Measurements from ENCODE around the gene CD2.
A peak's percentile ranks its signal among the peaks of the same experiment; 100 is the strongest.

The CD2 gene

GRCh38 chr1:116806245-116806644 lies 52.0 kb downstream of the CD2 start:
- Histone ChIP-seq H3K36me3 (replicated peaks; ENCODE audit: insufficient read depth, low read length) (no peaks in the 10 kb centered on the region), H3K4me1 (ENCODE audit: low read length) (peaks cover 14% of the 10 kb centered on the region), H2AFZ (ENCODE audit: low read length) (no peak overlapping the region), H3K4me2 (ENCODE audit: low read depth, low read length) (peak overlapping the region; percentile 27; the same call in 1 of the 2 replicates), H3F3A (ENCODE audit: insufficient read depth, low read length) (peaks cover 13% of the 10 kb centered on the region; the same call in 1 of the 2 replicates), H3K9me3 (replicated peaks; ENCODE audit: insufficient read depth, low read length) (no peaks in the 10 kb centered on the region), H3K27me3 (replicated peaks; ENCODE audit: insufficient read depth, low read length) (no peaks in the 10 kb centered on the region), H3K4me3 (ENCODE audit: low read length) (no peak overlapping the region), H3K27ac (ENCODE audit: low read length) (peak overlapping the region; percentile 50; the same call in 1 of the 2 replicates), H3K9ac (ENCODE audit: low read length) (no peak overlapping the region), H3K9me2 (replicated peaks; ENCODE audit: insufficient read depth, low read length) (no peaks in the 10 kb centered on the region), H3K79me2 (ENCODE audit: low read length) (no peaks in the 10 kb centered on the region), H4K20me1 (ENCODE audit: insufficient read depth, low read length) (no peaks in the 10 kb centered on the region)
- TF ChIP-seq EZH2 (optimal IDR thresholded peaks at IDR 0.05; ENCODE audit: low read depth, low read length) (no peak), CTCF (IDR thresholded peaks at IDR 0.05; ENCODE audit: low read length) (no peak), EZH2phosphoT487 (IDR thresholded peaks at IDR 0.05; ENCODE audit: low read length) (no peak)
- DNase-seq = peak; percentile 69

- no peak overlapping the region for H3K4me3 ChIP-seq (ENCODE audit: low read length)
- no peaks in the 10 kb centered on the region for H3K27me3 ChIP-seq (replicated peaks; ENCODE audit: insufficient read depth, low read length)
- H3K36me3 ChIP-seq (replicated peaks; ENCODE audit: insufficient read depth, low read length) = no peaks in the 10 kb centered on the region
- no peaks in the 10 kb centered on the region for H3K9me2 ChIP-seq (replicated peaks; ENCODE audit: insufficient read depth, low read length)
- no peaks in the 10 kb centered on the region for H4K20me1 ChIP-seq (ENCODE audit: insufficient read depth, low read length)
- H3F3A ChIP-seq (ENCODE audit: insufficient read depth, low read length) = peaks cover 13% of the 10 kb centered on the region; the same call in 1 of the 2 replicates
- TF ChIP-seq EZH2phosphoT487 (IDR thresholded peaks at IDR 0.05; ENCODE audit: low read length) = no peak
- TF ChIP-seq CTCF (IDR thresholded peaks at IDR 0.05; ENCODE audit: low read length) = no peak
- no peak for TF ChIP-seq EZH2 (optimal IDR thresholded peaks at IDR 0.05; ENCODE audit: low read depth, low read length)
- no peak overlapping the region for H3K9ac ChIP-seq (ENCODE audit: low read length)
- peak overlapping the region; percentile 27; the same call in 1 of the 2 replicates for H3K4me2 ChIP-seq (ENCODE audit: low read depth, low read length)
- H2AFZ ChIP-seq (ENCODE audit: low read length) = no peak overlapping the region
- no peaks in the 10 kb centered on the region for H3K9me3 ChIP-seq (replicated peaks; ENCODE audit: insufficient read depth, low read length)
- DNase-seq = no peak
- H3K4me1 ChIP-seq (ENCODE audit: low read length) = peaks cover 14% of the 10 kb centered on the region
- H3K79me2 ChIP-seq (ENCODE audit: low read length) = no peaks in the 10 kb centered on the region
- H3K27ac ChIP-seq (ENCODE audit: low read length) = peak overlapping the region; percentile 50; the same call in 1 of the 2 replicates
Measured at GRCh38 chr1:116806671-116807070, 52.4 kb downstream of the CD2 start.

GRCh38 chr1:116807394-116808199 lies 53.4 kb downstream of the CD2 start:
- Histone ChIP-seq H4K20me1 (ENCODE audit: insufficient read depth, low read length) (no peaks in the 10 kb centered on the region), H2AFZ (ENCODE audit: low read length) (no peak overlapping the region), H3K9me2 (replicated peaks; ENCODE audit: insufficient read depth, low read length) (no peaks in the 10 kb centered on the region), H3K4me2 (ENCODE audit: low read depth, low read length) (no peak overlapping the region), H3K36me3 (replicated peaks; ENCODE audit: insufficient read depth, low read length) (no peaks in the 10 kb centered on the region), H3K79me2 (ENCODE audit: low read length) (no peaks in the 10 kb centered on the region), H3K9me3 (replicated peaks; ENCODE audit: insufficient read depth, low read length) (no peaks in the 10 kb centered on the region), H3K4me1 (ENCODE audit: low read length) (peaks cover 14% of the 10 kb centered on the region), H3K27ac (ENCODE audit: low read length) (no peak overlapping the region), H3F3A (ENCODE audit: insufficient read depth, low read length) (peaks cover 13% of the 10 kb centered on the region; the same call in 1 of the 2 replicates), H3K27me3 (replicated peaks; ENCODE audit: insufficient read depth, low read length) (no peaks in the 10 kb centered on the region), H3K9ac (ENCODE audit: low read length) (no peak overlapping the region), H3K4me3 (ENCODE audit: low read length) (no peak overlapping the region)
- TF ChIP-seq CTCF (IDR thresholded peaks at IDR 0.05; ENCODE audit: low read length) (no peak), EZH2 (optimal IDR thresholded peaks at IDR 0.05; ENCODE audit: low read depth, low read length) (no peak), EZH2phosphoT487 (IDR thresholded peaks at IDR 0.05; ENCODE audit: low read length) (no peak)
- DNase-seq = no peak
